ENCODE data around the gene IGSF9B.

DNA sequence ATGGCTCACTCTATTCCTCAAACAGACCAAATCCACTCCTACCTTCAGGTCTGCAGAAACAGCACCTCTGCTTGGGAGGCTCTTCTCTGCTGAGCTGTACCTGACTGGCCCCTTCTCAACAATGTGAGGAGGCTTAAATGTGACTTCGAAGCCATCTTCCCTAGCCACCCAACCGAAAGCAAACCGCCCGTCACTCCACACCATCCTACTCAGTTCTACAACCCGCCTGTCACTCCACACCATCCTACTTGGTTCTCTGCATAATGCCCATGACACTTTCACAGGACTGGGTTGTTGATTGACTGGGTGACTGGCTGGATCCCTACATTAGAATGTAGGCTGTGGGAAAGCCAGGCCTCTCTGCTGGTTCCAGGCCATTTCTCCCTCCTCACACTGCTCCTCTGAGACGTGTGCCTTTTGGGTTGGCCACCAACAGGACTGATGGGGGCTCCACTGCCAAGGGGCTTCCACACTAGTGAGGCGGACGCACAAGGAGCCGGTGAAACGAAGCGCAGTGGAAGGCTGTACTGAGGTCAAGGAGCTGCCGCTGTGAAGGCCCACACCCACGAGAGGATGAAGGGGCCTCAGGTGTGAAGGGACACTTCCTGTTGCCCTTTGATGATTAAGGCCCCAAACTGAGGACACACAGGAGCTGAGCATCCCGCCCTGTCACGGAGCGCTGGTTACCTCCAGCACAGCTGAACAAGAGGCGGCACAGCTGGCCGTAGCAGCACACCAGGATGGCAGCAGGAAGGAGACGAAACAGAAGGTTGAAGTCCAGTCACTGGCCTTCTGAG is 64.0 kb downstream of the IGSF9B start:
- TF ChIP-seq GATA2 (IDR thresholded peaks at IDR 0.05; ENCODE audit: low read depth, low read length) (no peak), GATA3 (IDR thresholded peaks at IDR 0.05; ENCODE audit: low read depth, low read length) (no peak)

Measured in SH-SY5Y (cell line).